ENCODE data around the gene TWSG1.
"Not testable (repeated sequence)": the region's sequence is repeated elsewhere in the genome, so short reads cannot be mapped to it uniquely, and the experiment has no call there.

The TWSG1 gene

DNA sequence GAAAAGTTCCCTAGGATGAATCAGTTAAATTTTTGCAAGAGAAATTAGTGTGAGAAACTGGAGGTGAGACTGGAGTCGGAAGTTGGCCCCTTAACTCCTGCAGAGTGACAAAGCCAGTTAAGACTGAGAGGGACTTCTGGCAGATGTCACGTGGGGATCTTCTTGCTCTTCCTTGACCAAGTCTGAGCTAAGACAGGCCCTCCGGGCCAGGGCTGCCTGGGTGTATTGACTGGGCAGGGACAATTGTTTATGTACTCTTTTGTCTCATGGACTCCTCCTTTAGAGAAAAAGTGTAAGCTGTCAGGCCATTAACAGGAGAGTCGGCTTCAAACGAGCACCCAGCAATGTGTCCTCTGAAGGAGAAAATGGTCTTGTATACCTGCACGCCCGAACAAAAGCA is 92.2 kb downstream of the TWSG1 start:
- DNase-seq (ENCODE audit: low read depth in 2 of 2) = no peak

DNA sequence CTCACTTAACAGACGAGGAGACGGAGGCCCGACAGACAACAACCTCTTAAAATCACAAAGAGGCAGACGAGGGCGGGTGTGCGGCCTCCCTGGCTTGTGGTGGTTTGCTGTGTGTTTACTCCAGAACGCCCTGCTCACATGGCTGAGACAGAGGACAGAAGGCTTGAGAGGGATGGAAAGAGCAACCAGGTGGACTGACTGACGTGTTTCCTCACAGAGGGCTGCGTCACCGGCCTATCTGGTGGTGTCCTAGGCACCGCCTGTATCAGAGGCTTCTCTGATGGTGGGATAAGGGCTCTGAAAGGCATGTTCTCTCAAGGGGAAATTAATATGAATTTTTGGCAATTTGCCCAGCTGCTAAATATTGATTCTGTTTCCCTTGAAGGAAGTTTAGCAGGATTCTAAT is 93.7 kb downstream of the TWSG1 start:
- no peak for DNase-seq (ENCODE audit: low read depth in 2 of 2)

DNA sequence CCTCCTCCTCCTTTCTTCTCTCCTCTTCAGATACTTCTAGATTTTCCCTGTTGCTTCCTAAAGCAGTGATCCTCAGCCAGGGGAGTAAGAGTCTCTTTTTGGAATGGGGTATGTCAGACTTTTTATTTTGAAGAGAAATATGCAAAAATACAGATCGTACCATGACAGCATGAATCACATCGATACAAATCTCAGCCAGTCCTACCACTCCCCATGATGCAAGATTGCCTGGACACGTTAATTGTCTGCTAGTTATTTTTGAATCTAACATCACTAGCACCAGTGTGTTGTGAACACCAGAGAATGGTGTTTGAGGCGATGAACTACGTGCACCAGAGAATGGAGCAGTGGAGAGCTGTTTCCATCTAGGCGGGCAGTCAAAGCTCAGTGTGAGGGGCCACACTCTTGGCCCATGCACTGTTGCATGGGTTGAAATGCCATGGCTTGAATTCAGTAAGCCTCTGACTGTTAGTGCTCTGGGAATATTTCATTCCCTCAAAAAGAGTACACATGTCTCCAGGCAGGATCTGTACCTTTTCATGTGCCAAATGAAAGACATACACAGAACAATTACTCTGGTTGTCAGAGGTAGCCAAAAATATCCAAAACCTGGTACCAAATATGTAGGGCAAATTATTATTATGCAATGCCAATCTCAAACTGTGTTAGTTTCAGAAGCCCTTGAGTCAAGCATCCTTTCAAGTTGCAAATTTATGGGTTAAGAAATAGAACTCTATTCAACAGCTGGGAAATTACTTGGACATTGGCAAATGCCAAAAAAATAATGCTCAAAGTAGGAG is 94.5 kb downstream of the TWSG1 start:
- no peak for DNase-seq (ENCODE audit: low read depth in 2 of 2)

DNA sequence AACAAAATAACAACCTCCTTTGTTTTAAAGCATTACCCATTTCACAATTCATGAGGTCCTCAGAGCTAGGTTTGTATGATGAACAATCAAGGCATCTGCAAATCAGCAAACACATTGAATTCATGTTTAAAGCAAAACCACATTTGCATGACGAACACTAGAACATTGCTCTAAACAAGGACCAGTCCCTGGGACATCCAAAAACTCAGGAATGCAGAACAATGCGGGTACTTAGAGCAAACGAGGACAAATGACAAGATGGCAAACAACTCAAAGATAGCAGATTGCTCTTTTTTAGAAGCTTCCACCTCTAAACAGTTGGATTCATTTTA is 95.1 kb downstream of the TWSG1 start:
- no peak for DNase-seq (ENCODE audit: low read depth in 2 of 2)

DNA sequence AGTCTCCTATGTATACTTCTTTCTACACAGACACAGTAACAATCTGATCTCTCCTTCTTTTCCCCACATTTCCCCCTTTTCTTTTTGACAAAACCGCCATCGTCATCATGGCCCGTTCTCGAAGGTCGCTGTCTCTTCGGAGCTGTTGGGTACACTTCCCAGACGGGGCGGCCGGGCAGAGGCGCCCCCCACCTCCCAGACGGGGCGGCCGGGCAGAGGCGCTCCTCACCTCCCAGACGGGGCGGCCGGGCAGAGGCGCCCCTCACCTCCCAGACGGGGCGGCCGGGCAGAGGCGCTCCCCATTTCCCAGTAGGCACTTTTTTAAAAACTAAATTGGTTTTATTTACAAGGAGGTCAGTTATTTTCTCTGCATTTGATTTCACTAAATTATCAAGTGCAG is 95.7 kb downstream of the TWSG1 start:
- DNase-seq (ENCODE audit: low read depth in 2 of 2) = not testable (repeated sequence)

DNA sequence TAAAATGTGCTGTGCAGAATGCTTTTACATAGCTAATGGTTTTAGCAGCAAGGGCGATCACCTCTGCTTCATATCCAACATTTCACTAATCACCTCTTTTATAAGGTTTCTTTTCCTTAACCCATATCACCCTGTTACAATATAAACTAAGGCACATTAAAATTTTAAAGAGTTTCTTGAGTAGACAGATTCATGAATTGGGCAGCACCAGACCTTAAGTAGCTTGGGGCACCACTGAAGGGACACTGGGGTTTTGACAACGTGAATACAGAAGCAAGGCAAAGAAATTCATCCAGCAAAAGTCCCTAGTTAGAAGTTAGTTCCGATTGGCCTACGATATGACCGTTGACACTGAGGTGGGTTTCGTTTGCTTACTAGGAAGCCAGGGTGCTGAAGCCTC is 96.7 kb downstream of the TWSG1 start:
- no peak for DNase-seq (ENCODE audit: low read depth in 2 of 2)

DNA sequence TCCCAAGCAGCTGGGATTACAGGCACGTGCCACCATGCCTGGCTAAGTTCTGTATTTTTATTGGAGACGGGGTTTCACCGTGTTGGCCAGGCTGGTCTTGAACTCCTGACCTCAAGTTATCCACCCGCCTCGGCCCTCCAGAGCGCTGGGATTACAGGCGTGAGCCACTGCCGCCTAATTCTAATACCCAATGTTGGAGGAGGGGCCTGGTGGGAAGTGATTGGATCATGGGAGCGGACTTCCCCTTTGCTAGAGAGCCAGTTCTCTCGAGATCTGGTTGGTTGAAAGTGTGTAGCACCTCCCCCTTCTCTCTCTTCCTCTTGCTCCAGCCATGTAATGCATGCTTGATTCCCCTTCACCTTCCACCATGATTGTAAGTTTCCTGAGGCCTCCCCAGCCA is 98.5 kb downstream of the TWSG1 start:
- DNase-seq (ENCODE audit: low read depth in 2 of 2) = not testable (repeated sequence)

DNA sequence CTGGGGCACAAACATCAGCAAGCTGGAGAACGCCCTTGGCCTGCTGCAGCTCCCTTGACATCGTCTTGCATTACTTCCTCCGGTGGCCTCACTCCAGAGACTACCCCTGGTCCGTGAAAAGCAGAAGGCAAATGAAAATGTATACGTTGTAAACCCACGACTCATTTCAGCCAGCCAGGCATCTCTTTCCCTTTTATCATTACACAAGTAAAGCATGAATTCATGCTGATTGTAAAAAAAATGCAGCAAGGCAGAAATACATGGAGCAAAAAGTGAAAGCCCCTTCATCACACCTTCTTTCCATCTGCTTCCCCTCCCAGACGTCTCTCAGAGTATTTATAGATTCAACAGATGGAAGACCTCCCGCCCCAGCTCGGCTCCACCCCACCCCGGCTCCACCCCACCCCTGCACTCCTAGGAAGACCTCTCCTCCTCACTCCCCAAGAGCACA is 99.1 kb downstream of the TWSG1 start:
- no peak for DNase-seq (ENCODE audit: low read depth in 2 of 2)

DNA sequence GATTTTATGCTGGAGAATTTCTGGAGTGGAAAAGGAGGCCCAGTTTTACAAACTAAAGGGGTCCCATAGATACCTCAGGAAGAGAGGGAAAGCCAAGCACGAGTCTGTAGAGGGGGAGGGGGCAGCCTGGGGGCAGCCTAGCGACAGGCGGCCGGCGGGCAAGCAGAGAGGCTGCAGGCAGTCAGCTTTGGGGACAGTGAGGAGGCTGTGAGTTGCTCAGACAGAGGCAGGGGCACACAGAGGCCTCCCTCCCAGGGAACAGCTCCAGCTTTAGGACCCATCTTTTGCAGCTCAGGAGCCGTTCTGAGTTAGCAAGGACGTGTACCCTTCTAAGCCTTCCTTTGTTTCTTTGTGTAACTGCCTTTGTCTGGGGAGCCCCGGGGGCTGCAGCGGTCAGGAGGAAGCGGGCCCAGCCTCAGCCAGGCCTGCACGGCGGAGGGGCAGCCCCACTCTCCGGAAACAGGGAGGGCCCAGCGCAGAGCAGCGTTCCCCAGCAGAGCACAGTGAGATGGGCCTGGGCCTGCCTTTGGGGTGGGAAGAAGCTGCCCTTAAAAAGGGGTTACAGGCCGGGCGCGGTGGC is 99.6 kb downstream of the TWSG1 start:
- DNase-seq (ENCODE audit: low read depth in 2 of 2) = no peak

DNA sequence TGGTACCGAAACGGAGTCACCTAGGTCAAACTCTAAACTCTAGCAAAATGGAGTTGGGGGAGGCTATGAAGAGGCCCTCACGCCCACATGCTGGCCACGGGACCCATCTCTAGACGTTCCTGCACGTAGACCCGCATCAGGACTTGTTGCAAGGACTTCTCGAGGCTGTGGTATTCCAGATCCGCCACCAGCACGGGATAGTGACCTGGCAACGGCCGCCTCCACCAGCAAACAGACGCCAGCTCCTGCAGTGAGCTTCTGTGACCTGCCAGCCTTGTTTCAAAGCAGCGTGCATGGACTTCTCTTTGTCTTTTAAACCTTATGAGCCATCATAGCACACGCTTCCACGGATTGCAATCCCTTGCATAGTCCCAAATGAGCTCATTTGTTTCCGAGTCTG is 100.5 kb downstream of the TWSG1 start:
- no peak for DNase-seq (ENCODE audit: low read depth in 2 of 2)

DNA sequence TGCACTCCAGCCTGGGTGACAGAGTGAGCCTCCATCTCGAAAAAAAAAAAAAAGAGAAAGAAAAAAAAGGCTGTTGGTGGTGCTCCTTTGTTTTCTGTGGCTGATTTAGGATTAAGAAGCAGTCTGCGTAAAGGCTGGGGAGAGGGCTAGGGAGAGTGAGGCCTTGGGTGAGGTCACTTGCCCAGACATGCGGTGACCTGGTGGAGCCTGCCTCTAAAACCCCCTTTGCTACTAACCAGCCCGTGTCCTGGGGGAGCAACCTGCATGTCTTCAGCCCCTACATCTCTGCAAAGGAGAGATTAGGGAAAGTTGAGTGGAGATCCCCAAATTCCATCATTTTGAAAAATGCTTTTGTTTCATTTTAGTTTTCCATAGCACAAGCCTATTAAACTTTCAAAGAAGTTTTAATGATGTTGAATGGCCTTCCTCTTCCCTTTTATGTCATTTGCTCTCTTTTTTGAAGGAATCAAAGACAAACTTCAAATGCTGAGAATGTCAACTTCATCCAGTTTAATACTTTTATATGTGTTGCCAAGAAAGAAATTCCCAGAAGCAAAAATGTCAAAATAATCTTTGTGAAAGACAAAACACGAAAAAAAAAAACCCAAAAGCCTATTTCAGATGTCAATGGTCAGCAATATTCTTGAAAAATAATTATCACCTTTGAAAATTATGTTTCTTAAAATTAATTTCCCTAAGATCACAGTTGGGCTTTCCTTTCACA is 101.8 kb downstream of the TWSG1 start:
- DNase-seq (ENCODE audit: low read depth in 2 of 2) = no peak

DNA sequence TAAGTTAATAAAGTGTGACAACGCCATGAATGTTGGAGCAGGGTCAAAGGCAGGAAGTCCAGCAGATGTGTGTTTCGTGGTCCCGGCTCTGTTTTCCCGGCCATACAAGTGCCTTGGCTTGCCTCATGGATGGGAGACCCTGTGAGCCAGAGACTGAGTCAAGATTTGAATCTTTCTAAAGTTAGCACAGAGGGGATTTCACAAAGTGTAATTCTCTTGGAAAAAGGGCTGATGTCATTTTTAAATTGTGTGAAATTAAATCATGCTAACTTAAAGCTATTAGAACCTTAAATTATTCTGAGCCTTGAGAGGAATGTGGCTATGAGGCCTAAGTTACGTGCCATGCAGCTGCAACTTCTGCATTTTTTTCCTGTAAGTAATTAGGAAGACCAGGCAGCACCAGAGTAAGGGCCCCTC is 102.5 kb downstream of the TWSG1 start:
- DNase-seq (ENCODE audit: low read depth in 2 of 2) = no peak

DNA sequence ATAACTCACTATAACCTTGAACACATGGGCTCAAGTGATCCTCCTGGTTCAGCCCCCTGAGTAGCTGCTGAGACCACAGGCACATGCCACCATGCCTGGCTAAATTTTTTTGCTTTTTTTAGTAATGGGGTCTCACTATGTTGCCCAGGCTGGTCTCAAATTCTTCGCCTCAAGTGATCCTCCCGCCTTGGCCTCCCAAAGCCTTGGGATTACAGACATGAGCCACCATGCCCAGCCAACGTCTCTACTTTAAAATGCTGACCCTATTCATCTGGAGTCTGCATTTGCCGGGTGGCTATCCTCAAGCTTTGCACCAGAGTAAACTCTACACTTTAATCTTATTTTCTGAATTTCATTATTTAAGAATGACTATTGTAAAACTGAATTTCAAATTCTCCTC is 103.1 kb downstream of the TWSG1 start:
- DNase-seq (ENCODE audit: low read depth in 2 of 2) = no peak

DNA sequence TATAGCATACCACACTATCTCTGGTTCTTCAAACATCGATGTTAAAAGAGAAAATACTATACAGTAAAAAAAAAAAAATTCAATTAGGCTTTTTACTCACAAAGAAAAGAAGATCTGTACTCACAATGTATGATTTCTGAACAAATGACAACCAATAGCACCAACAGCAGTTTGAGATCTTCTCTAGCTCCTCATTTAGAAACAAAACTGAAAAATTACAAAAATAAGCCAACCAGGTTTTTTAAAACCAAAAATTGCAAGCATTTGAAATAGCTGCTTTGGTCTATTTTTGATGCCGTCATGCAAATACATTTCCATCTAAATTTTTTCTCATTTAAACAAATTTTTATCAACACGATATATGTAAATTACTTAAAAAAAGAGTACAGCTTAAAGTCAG is 106.5 kb downstream of the TWSG1 start:
- no peak for DNase-seq (ENCODE audit: low read depth in 2 of 2)

DNA sequence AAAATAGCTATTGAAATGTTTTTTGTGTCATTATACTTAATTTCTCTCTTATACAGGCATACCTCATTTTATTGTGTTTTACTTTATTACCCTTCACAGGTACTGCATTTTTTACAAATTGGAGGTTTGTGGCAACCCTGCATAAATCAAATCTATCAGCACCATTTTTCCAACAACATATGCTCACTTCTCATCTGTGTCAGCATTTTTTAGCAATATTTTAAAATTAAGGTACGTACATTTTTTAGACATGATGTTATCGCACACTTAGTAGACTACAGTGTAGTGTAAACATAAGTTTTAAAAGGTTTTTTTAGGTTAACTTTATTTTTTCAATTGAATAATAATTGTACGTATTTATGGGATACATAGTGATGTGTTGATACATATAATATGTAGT is 110.0 kb downstream of the TWSG1 start:
- no peak for DNase-seq (ENCODE audit: low read depth in 2 of 2)

DNA sequence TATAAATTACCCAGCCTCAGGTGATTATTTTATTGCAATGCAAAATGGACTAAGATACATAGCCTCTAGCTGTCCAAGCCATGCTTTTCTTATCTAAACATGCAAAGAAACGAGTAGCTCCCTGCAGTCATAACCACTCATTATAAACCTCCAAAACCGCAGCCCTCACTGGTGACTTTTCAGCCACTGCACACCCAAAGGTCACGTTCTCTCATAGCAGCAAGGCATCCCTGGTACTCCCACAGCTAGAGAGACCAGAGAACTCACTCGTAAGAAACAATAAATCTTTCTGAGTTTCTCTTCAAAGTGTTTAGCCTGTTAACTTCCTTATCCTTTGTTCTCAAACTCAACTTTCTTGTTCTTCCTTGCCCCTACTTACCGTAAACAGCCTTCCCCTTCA is 112.3 kb downstream of the TWSG1 start:
- no peak for DNase-seq (ENCODE audit: low read depth in 2 of 2)

DNA sequence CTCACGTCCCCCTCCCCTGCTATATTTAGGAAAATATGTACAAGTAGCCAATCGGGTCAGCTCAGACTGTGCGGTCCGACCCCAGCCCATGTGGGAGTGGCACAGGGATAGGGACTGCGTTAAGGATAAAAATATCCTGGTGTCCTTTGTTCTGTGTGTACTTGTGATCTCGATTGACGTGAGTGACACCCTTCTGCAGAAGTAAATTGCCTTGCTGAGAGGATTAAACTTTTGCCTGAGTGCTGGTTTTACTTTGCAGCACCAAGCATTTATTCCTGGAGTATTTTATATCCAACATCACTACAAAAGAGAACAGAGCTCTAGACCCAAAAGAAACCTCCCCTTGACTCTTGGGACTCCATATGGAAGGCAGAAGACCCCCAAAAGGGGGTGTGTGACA is 112.8 kb downstream of the TWSG1 start:
- DNase-seq (ENCODE audit: low read depth in 2 of 2) = no peak

DNA sequence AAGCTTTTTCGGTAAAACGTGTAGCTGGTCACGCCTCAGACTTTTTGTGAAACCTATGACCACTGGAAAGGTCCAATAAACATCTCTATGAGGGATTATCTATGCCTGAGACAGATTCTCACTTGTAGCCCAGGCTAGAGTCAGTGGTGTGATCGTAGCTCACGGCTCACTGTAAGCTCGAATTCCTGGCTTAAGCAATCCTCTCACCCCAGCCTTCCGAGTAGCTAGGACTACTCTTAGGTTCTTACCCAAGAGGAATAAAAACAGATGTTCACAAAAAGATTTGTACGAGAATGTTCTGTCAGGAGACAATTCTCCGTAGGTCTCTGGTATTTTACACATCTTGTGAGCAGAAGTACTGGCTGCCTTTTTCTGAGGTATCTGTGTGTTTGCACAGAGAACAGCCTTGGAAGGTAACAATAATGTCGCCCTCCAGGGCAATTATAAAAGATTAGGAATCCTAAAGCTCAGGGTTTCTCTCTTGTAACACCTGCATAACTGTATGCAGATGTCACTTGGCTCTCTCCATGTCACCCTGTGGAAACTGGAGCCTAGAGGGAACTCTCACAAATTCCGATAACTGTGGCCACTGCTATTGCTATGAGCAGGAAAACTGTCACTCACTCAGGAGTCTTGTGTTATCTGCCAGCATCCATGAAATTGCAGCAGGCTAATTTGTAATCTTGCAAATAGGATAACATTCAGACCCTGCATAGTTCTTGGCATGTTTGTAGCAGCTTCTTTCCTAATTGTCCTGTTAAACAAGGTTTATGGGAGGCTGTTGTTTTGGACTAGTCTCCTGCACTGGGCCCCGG is 115.2 kb downstream of the TWSG1 start:
- no peak for DNase-seq (ENCODE audit: low read depth in 2 of 2)

DNA sequence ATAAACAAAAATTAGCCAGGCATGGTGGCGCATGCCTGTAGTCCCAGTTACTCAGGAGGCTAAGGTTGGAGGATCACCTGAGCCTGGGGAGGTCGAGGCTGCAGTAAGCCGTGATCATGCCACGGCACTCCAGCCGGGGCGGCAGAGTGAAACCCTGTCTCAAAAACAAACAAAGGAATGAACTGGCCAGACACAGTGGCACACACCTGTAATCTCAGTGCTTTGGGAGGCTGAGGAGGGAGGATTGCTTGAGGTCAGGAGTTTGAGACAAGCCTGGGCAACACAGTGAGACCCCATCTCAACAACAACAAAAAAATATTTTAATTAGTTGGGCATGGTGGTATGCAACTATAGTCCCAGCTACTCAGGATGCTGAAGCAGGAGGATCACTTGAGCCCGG is 116.3 kb downstream of the TWSG1 start:
- not testable (repeated sequence) for DNase-seq (ENCODE audit: low read depth in 2 of 2)

All from stimulated activated CD4-positive, alpha-beta T cell treated with anti-CD3 and anti-CD28 coated beads, Interleukin-1b, Interleukin-23, amount 100 ng/mL, for 4 hours (primary cell).